Right hindlimb (tissue), 1 donor: ENCODE measurements around the gene PARP11.

Source experiments
- DNase-seq: peaks from one replicate; pipeline ENCODE4 v3.0.0-alpha.2; 2018

The PARP11 gene

GRCh38 chr12:3816266-3816665, 56.9 kb downstream of the PARP11 start:
- no peak for DNase-seq

GRCh38 chr12:3815094-3815766, 58.0 kb downstream of the PARP11 start:
- no peak for DNase-seq

- no peak for DNase-seq
Measured at GRCh38 chr12:3810540-3810939, 62.7 kb downstream of the PARP11 start.

GRCh38 chr12:3810016-3810370, 63.2 kb downstream of the PARP11 start:
- DNase-seq = no peak

GRCh38 chr12:3809357-3810015, 63.7 kb downstream of the PARP11 start:
- DNase-seq = no peak

- DNase-seq = no peak
Measured at GRCh38 chr12:3805077-3805476, 68.1 kb downstream of the PARP11 start.

GRCh38 chr12:3803865-3804472, 69.2 kb downstream of the PARP11 start:
- peak; percentile 74 for DNase-seq

GRCh38 chr12:3802721-3803120, 70.5 kb downstream of the PARP11 start:
- DNase-seq = no peak

- no peak for DNase-seq
Measured at GRCh38 chr12:3797531-3798048, 75.6 kb downstream of the PARP11 start.

GRCh38 chr12:3795492-3796133, 77.6 kb downstream of the PARP11 start:
- DNase-seq = no peak

GRCh38 chr12:3795066-3795465, 78.1 kb downstream of the PARP11 start:
- DNase-seq = no peak

- DNase-seq = no peak
Measured at GRCh38 chr12:3792623-3793288, 80.4 kb downstream of the PARP11 start.

- no peak for DNase-seq
Measured at GRCh38 chr12:3791256-3791874, 81.8 kb downstream of the PARP11 start.

GRCh38 chr12:3790642-3791041, 82.6 kb downstream of the PARP11 start:
- no peak for DNase-seq

- DNase-seq = no peak
Measured at GRCh38 chr12:3789838-3790237, 83.4 kb downstream of the PARP11 start.

- DNase-seq = no peak
Measured at GRCh38 chr12:3777206-3777809, 95.9 kb downstream of the PARP11 start.

GRCh38 chr12:3775385-3776035, 97.7 kb downstream of the PARP11 start:
- DNase-seq = no peak

- DNase-seq = no peak
Measured at GRCh38 chr12:3772380-3772779, 100.8 kb downstream of the PARP11 start.

GRCh38 chr12:3771853-3772252, 101.3 kb downstream of the PARP11 start:
- no peak for DNase-seq

- no peak for DNase-seq
Measured at GRCh38 chr12:3770891-3771290, 102.3 kb downstream of the PARP11 start.

GRCh38 chr12:3768911-3769447, 104.2 kb downstream of the PARP11 start:
- no peak for DNase-seq
